ENCODE measurements around the gene TSPAN18.

Gene TSPAN18

DNA sequence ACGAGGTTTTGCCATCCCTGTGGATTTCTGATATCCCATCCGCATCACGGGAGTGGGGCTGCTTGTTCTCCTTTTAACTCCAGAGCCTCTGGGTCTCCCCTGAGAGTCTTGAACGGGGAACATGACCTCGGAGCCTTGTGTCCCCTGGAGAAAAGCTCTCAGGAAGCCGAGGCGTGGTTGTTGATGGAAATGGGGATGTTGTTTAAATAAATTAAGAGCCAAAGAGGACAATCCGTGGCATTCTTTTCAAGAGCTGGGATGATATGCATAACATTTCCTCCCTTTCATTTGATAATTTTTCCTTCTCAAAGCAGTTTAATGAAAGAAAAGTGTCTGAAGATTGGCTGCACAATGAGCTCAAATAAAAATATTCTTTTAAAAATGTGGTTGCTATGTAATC, 14.2 kb downstream of the TSPAN18 start:
- no peak for DNase-seq

DNA sequence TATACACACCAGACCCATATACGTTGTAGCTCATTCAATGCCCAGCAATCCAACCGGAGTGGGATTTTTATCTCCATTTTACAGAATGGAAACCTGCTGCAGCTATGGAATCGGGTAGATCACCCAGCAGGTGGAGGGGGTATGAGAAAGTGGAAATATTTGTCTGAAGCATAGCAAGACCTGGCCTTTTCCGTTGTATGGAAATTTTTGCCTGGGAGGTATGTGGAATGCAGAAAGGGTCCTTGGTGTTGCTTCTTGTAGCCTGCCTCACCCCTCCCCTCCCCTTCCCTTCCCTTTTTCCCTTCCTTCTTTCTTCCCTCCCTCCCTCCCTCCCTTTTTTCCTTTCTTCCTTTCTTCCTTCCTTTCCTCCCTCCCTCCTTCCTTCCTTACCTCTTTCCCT, 15.2 kb downstream of the TSPAN18 start:
- no peak for DNase-seq

DNA sequence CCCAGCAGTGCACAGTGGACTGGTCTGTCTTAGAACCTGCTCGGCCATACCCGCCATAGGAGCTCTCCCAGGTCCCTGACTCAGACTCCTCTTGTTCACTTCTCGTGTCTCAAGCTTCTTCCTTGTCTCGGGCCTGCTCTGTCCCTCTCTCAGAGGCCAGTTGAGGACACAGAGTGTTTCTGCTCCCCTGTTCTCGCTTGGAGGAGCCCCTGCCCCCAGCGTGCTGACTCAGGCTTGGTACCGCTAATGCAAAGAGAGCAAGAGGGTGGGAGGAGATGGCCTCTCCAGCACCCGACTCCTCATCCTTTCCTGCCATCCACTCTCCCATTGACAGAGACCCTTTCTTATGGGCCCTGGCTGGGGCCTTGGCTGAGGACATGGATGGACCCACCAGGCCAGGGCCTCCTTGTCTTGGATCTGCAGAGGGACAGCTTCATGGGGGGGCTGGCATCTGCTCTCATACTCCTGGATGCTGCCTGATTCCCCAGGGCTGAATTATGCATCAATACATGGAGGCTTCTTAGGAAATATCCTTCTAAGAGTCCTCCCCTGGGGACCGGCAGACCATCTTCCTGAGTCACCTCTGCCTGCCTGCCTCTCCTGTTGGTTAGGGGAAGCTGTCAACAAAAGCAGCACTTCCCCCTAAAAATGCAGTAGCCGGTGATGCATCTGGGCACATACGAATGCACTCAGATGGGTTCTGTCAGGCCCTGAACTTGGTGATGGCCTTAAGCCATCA, 15.9 kb downstream of the TSPAN18 start:
- no peak for DNase-seq

DNA sequence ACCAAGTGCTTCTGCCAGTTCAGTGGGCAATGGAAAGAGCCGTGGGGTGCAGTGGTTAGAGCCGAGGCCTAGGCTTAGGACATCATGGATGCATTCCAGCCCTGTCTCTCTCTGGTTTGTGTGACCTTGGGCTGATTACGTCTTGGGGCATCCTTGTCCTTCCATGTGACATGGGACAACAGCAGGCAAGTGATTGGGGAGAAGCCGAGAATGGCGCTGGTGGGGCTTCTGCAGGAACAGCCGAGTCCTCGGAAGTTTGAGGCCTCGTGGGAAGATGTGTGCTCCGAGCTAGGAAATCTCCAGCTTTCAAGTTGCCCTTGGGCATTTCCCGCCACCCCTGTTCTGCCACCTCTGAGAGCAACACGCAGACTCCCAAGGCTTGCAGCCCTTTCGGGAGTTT, 16.6 kb downstream of the TSPAN18 start:
- DNase-seq = no peak

DNA sequence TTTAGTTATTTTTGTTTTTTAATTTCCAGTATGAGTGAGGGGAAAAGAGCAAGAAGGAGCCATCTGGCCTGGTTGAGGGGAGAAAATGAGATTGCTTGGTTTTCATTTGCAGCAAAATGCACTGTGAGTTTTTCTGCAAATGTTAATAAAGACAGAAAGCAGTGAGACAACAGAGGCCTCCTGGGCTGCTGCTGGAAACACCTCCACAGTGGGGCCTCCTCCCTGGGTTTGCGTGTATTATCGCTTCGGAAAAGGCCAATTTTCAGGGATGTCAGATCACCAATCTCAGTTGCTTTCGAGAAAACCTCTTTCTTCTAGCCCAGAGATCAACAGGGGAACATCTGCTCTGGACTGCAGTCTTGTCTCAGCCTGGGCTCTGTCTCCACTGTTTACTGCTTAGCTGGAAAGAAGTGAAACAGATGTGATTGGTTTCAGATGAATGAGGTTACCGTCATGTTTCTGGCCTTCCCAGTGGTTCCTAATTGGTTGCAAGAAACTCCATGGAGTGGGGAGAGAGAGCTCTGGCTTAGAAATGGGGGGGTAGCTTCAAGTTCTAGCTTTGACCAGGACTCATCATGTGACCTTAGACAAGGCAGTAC, 17.3 kb downstream of the TSPAN18 start:
- DNase-seq = no peak

DNA sequence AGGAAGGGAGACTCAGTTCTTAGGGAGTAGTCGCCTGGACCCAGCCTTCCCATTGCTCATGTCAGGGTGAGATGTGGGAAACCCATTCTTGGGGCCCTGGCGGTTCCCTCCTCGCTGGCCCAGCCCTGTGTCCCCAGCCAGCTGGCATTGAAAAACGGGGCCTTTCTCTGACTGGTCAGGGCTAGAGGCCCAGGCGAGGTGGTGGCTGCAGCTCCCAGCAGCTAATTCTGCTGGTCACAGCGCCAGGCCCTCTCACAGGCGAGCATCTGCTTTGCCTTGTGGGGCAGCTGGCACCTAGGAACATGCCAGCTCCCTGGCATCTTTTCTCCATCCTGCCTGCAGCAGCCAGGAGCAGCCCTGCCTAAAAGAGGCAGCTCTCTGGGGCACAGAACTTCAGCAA, 20.1 kb downstream of the TSPAN18 start:
- no peak for DNase-seq

DNA sequence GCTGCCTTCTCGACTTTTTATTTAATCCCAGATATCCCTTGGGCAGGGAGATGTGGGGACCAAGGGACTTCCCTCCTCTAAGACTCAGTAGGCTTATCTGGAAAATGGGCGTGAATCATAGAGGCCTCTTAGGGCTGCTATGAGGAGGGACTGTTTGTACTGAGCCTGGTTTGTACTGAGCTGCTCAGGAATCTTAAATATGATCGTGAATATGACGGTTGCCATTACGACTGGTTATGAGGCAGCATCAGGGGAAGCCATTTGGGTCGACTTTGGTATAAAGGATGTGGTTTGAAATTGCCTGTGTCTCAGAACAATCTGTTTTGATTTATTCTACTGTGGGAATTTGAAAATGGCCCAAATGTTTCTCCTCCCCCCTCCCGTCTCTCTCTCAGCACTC, 20.6 kb downstream of the TSPAN18 start:
- DNase-seq = no peak

DNA sequence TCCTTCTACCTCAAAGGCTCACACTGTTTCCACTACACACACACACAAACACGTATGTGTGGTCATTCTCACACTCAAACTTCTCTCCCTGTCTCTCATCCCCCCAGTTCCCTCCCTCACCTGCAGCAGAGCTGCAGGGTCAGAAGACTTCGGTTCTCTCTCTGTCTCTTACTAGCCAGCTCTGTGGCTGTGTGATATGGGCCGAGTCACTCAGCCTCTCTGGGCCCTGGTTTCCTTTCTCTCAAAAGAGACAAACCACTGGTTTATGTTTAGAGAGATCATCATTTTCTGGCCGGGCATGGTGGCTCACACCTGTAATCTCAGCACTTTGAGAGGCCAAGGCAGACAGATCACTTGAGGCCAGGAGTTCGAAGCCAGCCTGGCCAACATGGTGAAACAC, 21.1 kb downstream of the TSPAN18 start:
- no peak for DNase-seq

DNA sequence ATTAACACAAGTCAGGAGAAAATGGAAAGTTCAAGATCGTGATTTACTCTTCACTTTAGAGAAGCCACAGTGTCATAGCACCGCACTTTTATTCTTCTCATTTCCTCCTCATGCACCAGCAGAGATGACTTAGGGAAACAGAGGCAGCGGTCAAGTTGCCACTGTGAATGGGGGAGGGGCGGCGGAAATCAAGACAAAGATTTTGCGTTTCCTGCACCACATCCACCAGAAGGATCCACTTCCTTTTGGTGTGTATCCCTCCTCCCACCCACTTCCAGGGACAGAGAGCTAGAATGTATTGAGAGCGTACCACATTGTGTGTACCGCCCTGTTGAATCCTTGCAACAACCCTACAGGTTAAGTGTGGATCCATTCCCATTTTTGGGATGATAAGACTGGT, 21.8 kb downstream of the TSPAN18 start:
- no peak for DNase-seq

DNA sequence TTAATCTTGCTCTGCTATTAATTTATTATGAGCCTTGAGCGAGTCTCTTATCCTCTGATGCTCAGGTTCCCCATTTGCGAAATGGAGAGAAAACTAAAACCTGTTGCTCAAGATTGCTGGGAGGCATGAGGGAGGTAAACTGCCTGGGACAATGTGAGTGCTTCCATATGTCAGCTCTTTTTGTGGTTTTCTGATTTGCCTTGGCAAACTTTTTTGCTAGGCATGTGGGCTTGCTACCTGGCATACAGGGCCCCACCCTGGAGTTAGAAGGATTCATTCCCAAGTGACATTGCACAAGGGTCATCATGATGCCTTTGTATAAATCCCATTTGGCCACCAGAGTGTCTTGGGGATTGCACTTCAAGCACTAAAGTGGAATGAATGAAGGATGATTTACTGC, 22.4 kb downstream of the TSPAN18 start:
- no peak for DNase-seq

DNA sequence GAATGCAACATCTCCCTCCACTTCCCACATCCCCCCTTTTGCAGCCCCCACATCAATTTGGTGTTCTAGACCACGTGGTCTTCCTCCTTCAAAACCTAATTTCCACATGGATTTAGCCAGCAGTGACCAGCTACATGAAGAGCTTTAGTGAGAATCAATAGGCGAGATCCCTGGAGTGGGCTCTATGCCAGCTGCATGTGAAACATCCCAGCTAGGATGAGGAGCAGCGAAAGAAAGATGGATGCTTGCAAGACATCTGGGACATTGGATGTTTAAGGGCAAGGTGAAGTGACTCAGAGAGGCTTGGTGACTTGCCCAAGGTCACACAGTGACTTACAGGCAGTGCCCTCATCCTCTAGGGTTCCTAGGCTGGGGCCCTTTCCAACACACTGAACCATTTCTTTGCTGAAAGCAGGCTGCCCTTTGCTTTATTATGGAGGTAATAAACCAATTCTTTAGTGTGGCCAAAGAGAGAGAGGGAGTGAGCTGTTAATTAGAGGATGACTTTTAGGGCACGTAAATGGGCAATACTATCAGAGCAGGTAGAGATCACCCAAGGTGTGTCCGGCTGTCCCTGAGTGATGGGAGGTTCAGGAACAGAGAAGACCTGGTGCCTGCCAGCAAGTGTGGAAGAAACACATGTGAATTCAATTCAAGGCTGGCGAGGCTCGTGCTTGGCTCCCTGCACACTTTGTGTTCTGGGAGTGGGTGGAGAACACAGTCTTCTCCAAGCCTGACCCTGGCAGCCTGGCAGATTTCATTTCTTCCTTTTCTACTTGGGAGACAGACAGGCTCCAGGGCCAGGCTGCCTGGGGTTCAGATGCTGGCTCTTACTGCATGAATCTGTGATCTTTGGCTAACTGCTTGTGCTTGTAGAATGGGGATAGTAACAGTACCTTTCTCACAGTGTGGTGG, 24.0 kb downstream of the TSPAN18 start:
- DNase-seq = no peak

DNA sequence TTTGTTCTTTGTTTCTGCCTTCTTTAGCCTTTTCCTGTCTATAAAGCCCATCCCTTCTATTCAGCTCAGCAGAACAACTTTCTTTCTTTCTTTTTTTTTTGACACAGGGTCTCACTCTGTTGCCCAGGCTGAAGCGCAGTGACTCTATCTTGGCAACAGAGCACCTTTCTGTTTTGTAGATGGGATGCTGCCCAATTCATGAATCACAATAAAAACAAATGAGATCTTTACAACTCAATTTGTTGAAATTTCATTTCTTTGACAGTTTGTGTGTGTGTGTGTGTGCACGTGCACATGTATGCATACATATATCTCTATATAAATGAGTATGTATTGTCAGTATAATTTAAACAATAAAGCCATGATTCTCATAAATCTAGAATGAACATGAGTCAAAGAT, 25.5 kb downstream of the TSPAN18 start:
- no peak for DNase-seq

DNA sequence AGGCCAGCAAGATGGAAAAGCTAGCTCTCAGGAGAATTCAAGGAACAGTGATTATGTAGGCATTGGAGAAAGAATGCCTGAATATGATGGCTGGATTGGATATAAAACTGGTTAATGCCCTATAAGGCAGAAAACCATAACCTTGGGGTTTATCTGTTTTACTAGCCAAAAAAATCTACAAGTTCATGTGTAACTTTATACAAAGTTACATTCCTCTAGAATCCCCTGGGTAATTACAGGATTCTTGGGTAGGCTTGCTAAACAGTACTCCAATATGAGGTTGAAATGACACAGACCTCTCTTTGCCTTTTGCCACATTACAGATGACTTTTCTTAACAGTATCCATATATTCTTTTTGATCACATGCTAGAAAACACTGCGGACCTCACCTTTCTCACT, 26.0 kb downstream of the TSPAN18 start:
- no peak for DNase-seq

DNA sequence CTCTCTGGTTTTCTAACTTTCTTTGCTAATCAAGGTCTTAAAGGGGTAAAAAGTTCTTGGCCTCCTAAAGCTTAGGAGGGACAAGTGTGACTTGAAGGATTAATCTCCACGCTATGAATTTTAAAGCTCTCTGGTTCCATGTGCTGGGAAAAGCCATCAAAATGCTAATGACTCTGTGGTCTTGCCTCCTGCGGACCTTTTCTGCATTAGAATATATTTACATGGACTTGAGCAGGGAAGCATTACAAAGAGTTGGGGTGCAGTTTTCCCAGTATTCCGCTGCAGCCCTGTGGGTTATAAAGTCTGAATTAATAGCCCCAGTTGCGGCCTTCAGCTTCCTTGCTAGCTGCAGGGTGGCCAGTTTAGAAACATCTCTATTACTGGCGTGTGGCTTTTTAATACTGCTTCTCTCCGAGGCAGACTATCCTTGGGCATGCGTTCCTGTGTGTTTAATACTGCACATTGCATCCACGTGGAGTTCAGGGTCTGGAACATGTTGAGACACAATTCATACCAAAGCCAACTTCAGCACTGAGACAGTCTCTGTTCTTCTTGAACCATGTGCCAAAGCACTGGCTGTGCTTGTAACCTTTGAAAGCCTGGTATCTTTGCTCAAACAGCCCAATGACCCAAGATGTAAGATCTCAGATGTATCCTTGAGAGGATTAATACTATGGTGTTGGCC, 27.3 kb downstream of the TSPAN18 start:
- DNase-seq = no peak

DNA sequence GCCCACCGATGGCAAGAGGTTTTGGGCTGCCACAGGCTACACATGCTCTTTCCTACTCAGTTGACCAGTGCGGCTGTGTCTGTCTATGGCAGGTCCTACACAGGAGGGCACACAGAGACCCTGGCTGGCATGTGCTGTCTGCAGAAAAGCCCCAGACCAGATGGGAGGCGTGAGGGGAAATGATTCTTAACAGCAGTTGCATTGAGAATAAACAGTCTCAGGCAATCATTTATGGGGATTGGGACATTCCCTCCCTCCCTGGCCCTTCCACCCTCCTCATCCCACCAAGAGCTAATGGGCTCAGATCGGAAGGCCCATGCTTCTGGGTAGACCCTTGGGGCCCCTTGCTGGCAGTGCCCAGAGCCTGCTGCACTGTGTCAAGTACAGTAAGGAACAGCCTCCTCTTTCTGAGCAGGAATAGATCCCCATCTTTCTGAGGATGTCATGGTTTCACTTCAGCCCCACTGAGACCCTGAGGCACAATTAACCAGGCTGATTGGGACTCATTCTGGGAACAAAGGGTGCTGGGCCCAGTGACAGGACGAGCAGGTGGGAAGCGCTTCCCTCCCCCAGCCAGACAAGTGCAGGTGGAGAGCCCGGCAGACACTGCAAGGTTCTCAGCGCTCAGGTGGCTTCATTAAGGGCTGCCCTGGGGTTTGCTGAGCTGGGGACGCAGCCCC, 28.3 kb downstream of the TSPAN18 start:
- DNase-seq = peak; percentile 56 to 79

DNA sequence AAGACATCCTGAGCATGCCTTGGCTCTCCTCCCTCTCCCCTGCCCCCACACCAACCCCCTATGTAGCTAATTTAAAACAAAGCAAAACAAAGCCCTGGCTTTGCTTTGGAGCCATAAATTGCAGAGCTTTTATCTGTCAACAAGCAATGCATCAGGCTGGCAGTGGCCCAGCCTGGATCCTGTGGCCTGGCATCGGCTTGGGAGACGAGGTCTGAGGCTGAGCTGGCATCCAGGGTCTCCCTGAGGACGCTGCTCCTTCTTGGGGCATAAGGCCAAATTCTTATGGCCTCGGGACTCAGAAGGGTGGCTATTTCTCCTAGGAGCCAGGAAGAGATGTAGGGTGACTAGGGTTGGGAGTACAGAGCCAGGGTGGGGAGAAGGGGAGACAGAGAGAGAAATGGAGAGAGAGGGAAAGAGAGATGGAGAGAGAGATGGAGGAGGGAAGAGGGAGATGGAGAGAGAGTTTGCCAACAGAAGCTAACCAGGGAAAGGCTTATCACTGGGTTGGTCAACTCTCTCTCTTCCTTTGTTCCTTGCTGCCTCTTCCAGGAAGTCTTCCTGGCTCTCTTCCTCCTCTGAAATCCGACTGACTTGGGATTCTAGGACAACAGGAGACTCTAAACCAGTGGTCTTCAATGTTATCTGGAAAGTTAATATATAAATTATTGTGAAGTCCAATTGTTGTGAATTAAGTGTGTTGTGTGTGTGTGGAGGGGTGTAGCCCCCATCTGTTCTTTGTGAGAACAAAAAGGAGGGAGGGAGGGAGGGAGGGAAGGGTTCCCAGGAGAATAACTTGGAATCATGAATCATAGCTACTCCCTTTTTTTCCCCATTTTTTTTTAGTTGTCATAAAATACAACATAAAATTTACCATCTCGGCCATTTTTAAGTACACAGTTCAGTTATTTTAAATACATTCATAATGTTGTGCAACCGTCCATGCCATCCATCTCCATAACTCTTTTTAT, 29.1 kb downstream of the TSPAN18 start:
- DNase-seq = peak in 1 of 2 experiments; percentile 79

DNA sequence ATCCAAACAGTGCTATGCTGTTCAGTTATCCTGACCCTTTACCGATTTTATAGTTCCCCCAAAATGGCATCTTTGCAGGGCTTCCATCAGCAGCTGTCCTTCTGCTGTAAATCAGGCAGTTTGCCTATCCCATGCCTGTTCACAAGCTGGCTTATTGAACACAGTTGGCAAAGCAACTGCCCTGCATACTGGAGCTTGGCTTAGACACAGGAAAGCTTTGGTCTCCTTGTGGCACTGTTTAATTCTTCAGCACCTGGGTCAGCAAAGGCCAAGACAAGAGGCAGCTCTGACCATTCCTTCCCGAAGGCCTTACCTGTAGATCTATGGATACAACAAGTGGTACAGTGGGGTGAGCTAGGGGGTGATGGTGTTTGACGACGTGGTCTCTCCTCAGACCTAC, 32.2 kb downstream of the TSPAN18 start:
- no peak for DNase-seq

DNA sequence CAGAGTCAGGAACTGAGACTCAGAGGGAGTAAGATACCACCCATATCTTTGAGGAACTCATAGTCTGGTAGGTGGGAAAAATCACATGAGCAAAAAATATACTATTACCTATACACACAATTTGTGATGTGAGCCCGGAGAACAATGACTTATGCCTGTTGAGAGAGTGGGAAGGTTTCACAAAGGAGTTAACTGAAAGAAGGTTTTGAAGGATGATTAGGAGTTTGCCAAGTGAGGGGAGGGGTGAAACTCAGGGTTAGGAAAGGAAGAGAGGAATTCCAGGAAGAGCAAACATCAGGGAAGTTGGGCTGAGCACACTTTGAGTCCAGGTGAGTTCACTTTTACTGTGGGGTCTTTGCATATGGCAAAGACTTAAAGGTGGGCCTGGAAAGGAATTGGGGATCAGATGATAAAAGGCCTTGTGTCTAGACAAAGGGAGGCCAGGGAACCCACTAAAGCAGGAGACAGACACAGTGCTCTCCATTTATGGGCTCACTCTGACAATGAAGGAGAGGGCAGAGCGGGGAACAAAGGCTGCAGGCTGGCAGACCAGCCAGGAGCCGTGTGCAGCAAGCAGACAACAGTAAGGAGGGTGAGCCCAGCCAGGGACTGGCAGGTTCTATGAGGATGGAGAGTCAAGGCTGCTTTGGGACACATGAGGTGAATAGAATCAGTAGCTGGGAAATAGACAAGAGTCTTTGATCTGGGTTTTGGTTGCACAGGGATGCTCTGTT, 33.1 kb downstream of the TSPAN18 start:
- no peak for DNase-seq

DNA sequence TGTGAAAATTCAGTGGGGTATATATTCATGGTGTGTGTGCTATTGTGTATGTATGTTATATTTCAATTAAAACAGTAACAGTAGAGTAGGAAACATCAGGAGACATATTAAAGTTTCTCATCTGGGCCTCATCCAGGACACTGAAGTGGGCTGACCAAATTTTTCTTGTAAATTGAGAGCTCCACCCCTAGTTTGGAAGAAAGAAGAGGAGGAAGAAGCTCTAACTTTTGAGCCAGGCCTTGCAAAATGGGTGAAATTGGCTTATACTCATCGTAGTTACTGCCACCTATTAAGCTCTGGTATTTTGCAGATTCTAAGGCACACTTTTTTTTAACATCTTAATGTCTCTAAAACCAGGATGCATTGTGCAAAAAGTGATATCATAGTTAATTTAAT, 33.7 kb downstream of the TSPAN18 start:
- DNase-seq = no peak

DNA sequence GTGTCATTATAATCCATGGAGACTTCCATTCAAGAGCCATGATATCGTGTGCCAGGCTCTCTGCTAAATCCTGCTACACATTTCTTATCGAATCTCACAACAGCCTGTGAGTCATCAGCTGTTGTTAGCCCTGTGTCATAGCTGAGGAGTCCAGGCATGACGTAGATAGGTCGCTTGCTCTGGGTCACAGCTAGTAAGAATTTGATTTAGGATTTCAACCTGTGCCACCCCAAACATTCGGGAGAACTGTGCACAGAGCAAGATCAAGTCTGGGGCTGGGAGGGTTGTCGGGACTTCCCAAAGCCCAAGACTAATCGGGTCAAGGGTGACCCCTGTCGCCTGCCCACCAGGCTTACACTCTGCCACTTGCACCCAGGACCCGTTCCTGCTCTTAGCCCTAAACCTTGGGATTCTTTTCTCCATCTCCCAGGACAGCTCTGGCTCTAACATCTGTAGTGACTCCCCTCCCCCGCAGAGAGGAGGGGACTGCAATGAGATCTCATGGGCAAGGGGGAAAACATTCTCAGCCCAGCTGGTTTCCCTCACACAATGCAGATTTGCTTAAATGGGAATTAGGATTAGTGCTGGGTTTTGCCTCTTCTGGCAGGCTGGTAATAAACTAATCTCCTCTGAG, 34.3 kb downstream of the TSPAN18 start:
- no peak for DNase-seq

Measured in NCI-H2081 (cell line).